ENCODE measurements around the gene NEMP1.
"Not testable (repeated sequence)": the region's sequence is repeated elsewhere in the genome, so short reads cannot be mapped to it uniquely, and the experiment has no call there.

The NEMP1 gene, protein sequence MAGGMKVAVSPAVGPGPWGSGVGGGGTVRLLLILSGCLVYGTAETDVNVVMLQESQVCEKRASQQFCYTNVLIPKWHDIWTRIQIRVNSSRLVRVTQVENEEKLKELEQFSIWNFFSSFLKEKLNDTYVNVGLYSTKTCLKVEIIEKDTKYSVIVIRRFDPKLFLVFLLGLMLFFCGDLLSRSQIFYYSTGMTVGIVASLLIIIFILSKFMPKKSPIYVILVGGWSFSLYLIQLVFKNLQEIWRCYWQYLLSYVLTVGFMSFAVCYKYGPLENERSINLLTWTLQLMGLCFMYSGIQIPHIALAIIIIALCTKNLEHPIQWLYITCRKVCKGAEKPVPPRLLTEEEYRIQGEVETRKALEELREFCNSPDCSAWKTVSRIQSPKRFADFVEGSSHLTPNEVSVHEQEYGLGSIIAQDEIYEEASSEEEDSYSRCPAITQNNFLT

GRCh38 chr12:57078519-57079404 lies at the start of gene NEMP1:
TSS of gene NEMP1 (minus strand) at chr12:57078791. CDS start at chr12:57078745, 46 bp downstream.
- DNase-seq = peak; percentile 64

DNA sequence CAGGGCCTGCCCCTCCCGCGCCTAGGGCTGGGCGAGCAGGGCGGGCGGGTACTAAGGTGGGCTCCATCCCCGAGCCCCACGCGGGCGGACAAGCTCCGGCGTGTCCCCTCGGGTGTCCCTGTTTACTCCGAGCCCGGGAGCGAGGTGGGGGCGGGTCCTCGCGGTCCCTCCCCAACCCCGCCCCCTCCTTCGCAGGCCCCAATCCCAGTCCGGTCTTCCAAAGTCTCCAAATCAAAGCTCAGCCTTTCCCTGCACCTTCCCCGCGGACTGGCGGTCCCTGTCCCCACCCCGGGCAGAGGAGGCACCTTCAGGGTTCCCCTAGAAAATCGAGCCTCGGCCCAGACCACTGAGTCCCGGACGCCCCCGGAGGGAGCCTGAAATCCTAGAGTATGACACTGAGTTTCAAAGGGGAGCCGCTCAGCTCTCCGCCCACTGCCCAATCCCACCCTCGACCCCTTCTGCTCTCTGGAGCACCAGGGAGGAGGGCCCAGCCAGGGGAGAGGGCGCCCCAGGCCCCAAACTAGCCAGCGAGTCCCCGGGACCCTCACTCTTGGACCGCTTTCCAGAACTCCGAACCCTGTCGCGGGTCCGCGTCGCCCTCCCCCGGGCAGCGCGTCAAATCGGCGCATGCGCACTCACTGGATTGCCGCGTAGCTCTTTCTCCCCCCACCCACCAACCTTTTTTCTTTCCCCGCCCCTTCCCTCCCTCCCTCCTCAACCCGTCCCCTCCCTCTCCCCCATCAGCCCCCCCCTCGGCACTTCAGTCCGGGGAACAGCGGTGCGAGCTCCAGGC lies 49.3 kb upstream of the NEMP1 start, which contains the start of gene LRP1:
Gene LRP1 (plus strand): TSS at position 758 of the 793 bp plus-strand sequence. CDS start 482 bp downstream, outside the sequence.
- DNase-seq = peak; percentile 13

DNA sequence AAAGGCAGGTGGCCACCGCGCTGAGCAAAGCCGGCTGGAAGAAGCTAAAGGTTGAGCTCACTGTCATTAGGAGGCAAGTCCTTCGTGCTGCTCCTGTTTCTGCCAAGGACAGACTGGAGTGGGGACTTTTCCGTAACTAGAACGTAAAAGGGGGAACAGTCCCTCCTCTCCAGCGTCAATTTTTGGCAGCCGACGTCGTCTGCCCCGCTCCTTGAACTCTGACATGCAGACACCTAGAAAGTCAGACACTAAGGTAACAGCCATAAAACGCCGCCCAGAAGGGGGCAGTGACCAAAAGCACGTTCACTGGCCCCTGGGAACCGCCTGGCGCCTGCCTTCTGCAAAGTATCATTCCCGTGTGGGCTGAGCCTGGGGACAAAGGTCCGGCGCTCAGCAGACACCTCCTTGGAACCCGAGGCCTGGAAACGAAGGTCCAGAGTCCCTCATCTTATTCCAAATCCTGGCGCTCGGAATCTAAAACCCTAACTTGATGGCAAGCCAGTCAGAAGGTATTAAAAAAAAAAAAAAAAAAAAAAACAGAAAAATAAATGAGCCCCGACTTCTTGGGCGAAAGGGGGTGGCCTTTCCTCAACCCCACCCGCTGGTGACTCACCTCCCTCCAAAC lies 48.6 kb upstream of the NEMP1 start:
- no peak for DNase-seq

DNA sequence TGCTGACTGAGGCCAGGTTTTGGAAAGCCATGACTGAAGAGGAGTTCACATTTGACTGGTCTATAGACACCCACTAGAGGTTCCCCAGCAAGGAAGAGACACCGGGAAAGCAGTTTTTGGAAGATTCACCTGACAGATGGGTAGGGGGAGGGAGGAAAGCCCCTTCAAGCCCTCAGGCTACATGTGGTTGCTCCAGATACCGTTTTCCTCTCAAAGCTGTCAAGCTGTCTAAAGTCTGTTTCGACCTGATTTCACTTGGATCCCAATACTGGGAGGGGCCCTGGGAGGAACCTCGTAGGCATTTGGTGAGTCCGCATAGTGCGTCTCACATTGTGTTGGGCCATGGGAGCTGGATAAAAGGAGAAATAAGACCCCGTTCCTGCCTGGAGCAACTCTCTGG lies 48.0 kb upstream of the NEMP1 start:
- no peak for DNase-seq

DNA sequence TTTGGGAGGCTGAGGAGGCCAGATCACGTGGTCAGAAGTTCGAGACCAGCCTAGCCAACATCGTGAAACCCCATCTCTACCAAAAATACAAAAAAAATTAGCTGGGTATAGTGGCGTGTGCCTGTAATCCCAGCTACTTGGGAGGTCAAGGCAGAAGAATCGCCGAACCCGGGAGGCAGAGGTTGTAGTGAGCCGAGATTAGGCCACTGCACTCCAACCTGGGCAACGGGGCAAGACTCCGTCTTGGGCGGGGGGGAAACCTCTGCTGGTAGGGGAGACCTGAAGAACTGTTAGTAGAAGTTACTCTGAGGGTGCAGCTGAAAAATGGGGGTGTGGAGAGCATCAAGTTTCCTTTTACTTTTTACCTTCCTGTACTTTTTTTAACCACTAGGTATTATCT lies 47.5 kb upstream of the NEMP1 start:
- no peak for DNase-seq

GRCh38 chr12:57124261-57124877 lies 45.8 kb upstream of the NEMP1 start:
- no peak for DNase-seq

- DNase-seq = no peak
Measured at GRCh38 chr12:57123813-57124212, 45.2 kb upstream of the NEMP1 start.

DNA sequence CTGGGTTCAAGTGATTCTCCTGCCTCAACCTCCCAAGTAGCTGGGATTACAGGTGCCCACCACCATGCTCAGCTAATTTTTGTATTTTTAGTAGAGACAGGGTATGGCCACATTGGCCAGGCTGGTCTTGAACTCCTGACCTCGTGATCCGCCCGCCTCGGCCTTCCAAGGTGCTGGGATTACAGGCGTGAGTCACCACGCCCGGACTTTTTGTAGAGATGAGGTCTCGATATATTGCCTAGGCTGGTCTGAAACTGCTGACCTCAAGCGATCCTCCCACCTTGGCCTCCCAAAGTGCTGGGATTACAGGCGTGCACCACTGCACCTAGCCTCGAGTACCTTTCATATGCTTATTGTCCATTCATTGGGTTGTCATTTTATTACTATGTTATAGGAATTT lies 42.1 kb upstream of the NEMP1 start:
- not testable (repeated sequence) for DNase-seq

DNA sequence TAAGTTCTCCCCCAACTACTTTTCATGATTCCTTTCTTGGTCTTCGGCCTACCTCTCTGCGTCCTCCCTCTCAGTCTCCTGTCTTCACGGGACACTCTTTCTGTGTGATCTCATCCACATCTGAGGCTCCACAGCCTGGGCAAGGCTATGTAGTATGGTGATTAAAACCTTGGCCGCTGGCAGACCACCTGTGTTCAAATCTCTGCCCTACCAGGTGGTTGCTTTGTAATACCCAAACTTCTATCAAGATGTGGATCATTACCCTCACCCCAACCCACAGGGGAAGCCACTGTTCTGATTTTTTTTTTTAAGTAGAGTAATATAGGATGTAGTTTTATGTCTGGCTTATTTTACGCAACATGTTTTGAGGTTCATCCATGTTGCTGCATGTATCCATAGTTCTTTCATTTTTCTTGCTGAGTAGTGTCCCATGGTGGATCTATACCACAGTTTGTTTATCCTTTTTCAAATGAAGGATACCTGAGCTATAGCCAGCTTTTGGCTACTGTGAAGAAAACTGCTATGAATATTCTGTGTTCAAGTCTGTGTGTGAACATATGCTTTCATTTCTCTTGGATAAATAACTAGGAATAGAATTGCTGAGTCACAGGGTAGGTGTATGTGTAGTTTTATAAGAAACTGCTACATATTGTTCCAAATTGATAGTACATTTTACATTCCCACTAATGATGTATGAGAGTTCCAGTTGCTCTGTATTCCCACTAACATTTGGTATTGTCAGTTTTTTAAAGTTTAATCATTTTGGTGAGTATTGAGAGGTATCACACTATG lies 40.9 kb upstream of the NEMP1 start:
- no peak for DNase-seq

DNA sequence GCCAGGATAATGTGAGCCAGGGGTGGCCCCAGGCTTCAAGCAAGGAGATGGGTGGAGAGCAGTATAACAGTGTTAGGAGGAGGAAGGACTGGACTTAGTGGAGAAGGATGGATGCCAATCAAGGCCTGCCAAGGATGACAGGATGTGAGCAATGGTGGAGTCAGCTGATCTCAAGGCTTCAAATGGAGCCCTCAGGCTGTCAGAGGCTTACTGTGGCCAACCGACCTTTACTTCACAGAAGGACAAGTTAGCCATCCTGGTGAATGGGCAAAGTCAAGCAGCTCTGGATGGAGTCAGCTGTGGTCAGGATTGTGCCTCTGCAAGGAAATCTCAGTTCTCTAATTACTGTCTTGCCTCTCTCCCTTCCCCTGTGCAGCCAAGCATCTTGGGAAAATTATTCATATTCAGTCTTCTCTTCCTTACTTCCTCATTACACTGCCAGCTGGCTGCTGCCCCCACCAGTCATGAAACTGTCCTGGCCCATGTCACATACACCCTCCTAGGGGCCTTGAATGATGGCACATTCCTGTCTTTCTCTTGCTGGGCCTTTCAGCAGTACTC lies 40.2 kb upstream of the NEMP1 start:
- DNase-seq = no peak

DNA sequence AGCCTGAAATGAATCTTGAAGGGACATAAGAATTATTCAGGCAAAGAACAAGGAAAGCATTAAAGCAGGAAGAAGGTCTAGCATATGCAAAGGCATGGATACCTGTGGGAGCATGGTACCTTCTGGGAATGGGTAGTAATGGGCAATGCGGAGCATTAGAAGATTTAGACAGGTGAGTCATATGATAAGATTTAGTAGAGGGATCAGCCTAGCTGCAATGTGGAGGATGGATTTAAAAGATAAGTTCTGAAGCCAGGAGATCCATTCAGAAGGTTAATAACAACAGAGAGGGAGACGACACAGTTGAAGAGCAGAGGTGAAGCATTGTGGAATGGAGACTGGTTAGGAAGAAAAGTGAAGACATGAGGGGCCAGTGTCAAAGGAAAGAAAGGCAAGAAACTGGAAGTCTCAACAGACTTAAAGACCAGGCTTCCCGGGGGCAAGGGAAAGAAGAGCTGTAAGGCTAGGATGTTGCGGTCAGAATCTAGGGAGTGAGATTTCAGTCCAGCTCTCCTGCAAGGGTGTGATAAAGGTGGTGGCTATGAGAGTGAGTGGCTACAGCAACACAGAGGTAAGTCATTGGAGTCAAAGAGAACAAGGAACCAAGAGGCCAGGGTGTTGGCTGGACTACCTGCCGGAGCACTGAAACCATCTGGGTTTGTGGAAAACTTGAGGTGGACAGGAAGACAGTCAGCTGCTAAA lies 38.1 kb upstream of the NEMP1 start:
- DNase-seq = no peak

- no peak for DNase-seq
Measured at GRCh38 chr12:57112492-57113294, 34.1 kb upstream of the NEMP1 start.

DNA sequence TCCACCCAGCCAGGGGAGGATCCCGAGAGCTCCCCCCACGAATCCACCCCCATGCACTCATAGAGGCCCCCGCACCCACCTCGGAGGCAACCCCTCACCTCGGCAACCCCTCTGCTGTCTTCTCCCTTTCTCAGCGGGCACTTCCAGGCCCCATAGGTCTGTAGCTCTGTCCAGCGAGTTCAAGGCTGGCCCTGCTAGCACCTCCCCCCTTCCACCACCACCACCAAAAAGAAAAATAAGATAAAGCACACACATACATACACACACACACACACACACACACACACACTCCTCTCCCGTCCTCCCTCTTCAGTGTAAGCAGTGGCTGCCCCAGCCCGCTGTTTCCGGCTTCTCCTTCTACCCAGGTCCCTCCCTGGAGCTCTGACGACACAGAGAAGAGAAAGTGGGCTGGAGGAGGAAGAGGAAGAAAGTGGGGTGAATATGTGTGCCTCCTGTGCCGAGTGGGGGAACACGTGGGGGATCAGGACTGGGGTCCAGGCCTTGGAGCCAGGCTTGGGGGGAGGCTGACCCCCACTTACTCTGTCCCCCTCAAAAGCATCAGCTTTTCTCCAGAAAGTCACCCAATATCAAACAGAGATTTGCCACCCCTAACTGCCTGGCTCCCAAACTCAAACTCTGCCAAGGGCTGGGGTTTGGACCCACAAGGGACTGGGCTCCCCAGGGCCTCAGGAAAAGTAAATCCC lies 32.6 kb upstream of the NEMP1 start, which contains the start of gene STAT6:
Gene STAT6 (minus strand): TSS at position 332 of the 704 bp plus-strand sequence. CDS start 3,084 bp downstream, outside the sequence.
- no peak for DNase-seq

DNA sequence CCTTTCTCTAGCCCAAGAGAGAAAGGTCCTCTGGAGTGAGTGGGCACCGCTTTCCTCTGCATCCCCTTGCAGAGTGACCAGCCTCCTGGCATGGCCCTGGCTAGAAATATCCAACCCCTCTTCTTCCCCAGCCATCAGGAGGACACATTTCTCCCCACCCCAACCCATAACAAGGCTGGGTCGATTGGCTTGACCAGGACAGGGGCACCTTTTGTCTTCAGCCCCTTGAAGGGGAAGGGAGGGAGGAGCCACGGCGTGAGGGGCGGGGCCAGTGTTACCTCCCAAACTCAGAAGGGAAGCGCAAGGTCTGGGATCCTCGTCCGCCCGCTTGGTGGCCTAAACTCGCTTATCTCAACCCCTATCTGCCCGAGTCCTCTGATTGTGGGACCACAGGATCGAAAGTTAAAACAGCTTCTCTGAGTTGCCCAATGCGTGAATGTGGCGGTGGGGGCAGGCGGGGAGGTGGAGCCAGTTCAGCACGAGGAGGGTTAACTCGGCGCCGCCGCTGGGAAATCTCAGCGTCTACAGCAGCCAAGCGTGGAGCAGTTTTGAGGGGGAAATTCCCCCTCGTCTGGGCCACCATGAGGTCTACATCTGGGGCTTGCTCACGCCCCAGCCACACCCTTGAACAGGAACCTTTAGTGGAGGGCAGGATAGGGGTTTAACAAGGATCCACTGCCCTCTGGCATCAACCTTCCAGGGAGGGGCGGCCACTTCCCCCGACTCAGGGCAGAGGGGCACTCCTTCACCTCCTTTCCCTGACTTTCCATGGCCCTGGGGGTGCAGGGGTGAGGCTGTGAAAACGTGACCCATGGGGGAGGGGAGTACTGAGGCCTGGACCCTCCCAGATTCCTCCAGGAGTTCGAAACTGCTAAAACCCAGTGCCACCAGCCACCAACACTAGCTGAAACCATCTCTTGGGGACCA lies 31.8 kb upstream of the NEMP1 start:
- DNase-seq = no peak

DNA sequence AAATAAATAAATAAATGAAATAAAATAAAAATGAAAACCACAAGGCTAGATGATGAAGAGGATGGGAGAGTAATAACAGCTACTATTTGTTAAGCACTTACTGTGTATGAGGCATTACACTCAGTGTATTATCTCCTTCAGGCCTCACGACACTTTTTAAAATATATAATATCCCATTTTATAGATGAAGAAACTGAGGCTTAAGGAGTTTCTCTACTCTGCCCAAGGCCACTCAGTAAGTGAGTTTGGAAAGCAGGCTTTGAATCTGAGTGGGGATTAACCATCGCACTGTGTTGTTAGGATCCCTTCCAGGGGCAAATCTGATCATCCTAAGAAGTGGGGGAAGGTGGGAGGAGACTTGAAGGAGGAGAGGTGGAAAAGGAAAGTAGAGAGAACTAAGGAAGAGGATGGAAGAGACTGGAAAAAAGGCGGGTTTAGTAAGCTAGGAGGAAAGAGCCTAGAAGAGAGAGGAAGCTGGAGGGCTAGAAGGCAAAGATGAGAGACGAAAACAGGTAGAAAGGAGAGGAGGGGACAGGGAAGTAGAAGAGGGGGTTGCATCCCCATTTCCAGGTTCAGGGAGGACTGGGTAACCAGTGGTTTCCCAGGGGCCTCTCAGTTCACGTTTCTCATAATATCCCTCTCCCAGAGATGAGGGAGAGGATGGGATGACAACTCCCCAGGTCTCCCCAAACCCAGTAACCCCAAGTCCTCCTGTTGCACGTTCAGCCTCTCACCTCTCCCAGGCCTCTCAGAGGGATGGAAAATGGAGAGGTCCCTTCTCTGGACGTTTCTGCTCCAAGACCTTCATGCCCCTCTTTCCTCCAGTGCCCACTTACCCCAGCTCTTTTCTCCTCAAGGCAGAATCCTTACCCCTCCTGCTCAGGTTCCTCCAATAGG lies 30.9 kb upstream of the NEMP1 start:
- DNase-seq = no peak
